Lower leg skin (tissue), 4 donors: Measurements from ENCODE around the gene PIAS4. TPM values are rescaled to one million over a fixed set of nuclear protein-coding genes. Genes with fewer than 3 reads are reported as not detected.
A peak's percentile ranks its signal among the peaks of the same experiment; 100 is the strongest.

Experiments used
- DNase-seq, 2 donors: peaks; one replicate each; pipeline ENCODE4 v3.0.0-alpha.2; 2019; ENCODE audit warnings: low spot score in 2 of 2
- H3K4me3 ChIP-seq: fragments of 200-600 bp; sonication (generic); 2 replicates; pipeline ENCODE4 v1.5.1; 2017; ENCODE audit warnings: mild to moderate bottlenecking, low read depth; ENCODE audit not compliant: poor library complexity, severe bottlenecking
- POLR2A ChIP-seq, 2 donors: fragments of 450-650 bp; IDR thresholded peaks; one replicate each; pipeline ENCODE4 v1.6.1; 2016 to 2017; ENCODE audit warnings: antibody characterized with exemption in 2 of 2, mild to moderate bottlenecking in 1 of 2, moderate library complexity in 1 of 2
- WGBS, 2 donors: methylation state at CpG; one replicate each; pipeline ENCODE4 v1.1.5; 2018; 5-methylcytosine and 5-hydroxymethylcytosine counted together
- intact Hi-C: fragments of 100-400 bp; cut with DNase I; formaldehyde crosslinking; loops from one replicate; pipeline ENCODE4 v1.15.0; 2023; ENCODE audit warnings: low total_unique reads
- total RNA-seq, 4 donors: library from RNA; depleted of rRNA; stranded (reverse); fragments of >200 nt; gene quantifications; one replicate each; pipeline ENCODE4 v1.1.0, GENCODE V29; 2016
- TF ChIP-seq, protein P1 (sequence below), 3 donors: fragments of 450-650 bp; IDR thresholded peaks; one replicate each; pipeline ENCODE4 v1.5.1; 2016; ENCODE audit warnings: antibody characterized with exemption in 3 of 3, mild to moderate bottlenecking in 3 of 3, moderate library complexity in 2 of 3

PIAS4 gene
- total RNA-seq, 4 donors from 2014 or later: 20.8 to 35.1 (median 26.9) TPM

GRCh38 chr19:4057931-4058692, 50.6 kb downstream of the PIAS4 start:
- peak overlapping the region; percentile 0 for H3K4me3 ChIP-seq
- intact Hi-C loops: loop anchor here (5.0 kb wide), 1 partner anchor 1619 kb away; no protein-coding TSS in a partner anchor
- whole genome bisulfite sequencing, 2 donors: 9 to 16% methylated on average over 15 to 18 of the region's 22 CpGs
- TF ChIP-seq POLR2A (IDR thresholded peaks at IDR 0.05): no peak
- TF ChIP-seq, protein P1, sequence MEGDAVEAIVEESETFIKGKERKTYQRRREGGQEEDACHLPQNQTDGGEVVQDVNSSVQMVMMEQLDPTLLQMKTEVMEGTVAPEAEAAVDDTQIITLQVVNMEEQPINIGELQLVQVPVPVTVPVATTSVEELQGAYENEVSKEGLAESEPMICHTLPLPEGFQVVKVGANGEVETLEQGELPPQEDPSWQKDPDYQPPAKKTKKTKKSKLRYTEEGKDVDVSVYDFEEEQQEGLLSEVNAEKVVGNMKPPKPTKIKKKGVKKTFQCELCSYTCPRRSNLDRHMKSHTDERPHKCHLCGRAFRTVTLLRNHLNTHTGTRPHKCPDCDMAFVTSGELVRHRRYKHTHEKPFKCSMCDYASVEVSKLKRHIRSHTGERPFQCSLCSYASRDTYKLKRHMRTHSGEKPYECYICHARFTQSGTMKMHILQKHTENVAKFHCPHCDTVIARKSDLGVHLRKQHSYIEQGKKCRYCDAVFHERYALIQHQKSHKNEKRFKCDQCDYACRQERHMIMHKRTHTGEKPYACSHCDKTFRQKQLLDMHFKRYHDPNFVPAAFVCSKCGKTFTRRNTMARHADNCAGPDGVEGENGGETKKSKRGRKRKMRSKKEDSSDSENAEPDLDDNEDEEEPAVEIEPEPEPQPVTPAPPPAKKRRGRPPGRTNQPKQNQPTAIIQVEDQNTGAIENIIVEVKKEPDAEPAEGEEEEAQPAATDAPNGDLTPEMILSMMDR (IDR thresholded peaks at IDR 0.05): no peak
- DNase-seq: peak; percentile 89 to 98

GRCh38 chr19:4058693-4059452, 51.3 kb downstream of the PIAS4 start:
- peak in 1 of 2 donors; percentile 91 for DNase-seq
- peak overlapping the region; percentile 0 for H3K4me3 ChIP-seq
- 12 to 16% methylated on average over 17 to 28 of the region's 30 CpGs for WGBS, 2 donors
- intact Hi-C loops: loop anchor here (5.0 kb wide), 1 partner anchor 1618 kb away; no protein-coding TSS in a partner anchor
- TF ChIP-seq POLR2A (IDR thresholded peaks at IDR 0.05): no peak
- TF ChIP-seq, protein P1 (IDR thresholded peaks at IDR 0.05): no peak

GRCh38 chr19:4059453-4059871, 51.9 kb downstream of the PIAS4 start:
- no peak for DNase-seq
- intact Hi-C loops: loop anchor here (5.0 kb wide), 1 partner anchor 1618 kb away; no protein-coding TSS in a partner anchor
- TF ChIP-seq, protein P1 (IDR thresholded peaks at IDR 0.05): no peak
- no peak for TF ChIP-seq POLR2A (IDR thresholded peaks at IDR 0.05)
- no peak overlapping the region for H3K4me3 ChIP-seq
- 28 to 35% methylated on average over 16 to 19 of the region's 19 CpGs for WGBS, 2 donors

DNA sequence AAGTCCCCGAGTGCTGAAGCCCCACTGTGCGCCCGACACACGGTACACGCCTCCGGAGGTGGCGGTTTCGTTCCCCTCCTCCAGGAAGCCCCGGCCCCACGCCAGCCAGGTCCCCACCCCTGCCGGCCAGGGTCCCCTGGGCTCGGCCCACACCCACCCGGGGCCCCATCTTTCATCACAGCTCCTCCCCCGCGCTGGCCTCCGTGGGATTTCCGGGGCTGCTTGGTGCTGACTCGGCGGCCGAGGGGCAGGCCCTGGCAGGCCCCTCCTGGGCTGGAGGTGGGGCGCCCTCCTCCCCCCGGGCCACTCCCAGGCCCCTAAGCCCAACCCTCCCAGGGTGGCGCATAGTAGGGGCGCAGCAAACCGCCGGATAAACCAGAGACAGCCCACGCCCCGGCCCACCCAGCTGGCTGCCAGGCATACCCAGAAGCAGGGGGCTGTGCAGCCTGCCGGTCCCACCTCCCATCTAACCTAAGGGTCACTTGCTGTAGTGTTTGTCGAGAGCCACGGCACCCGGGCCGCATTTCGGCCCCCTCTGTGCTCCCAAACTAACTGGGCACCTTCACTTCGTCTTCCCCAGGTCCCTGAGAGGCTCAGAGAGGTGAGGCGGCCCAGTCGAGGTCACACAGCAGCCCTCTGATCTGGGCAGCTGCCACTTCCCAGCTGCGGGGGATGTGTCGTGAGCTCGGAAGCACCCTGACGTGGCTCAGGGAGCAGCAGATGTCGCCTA, 52.5 kb downstream of the PIAS4 start:
- peak; percentile 59 to 96 for DNase-seq
- no peak overlapping the region for H3K4me3 ChIP-seq
- intact Hi-C loops: loop anchor here (5.0 kb wide), 1 partner anchor 1617 kb away; no protein-coding TSS in a partner anchor
- TF ChIP-seq, protein P1 (IDR thresholded peaks at IDR 0.05): no peak
- TF ChIP-seq POLR2A (IDR thresholded peaks at IDR 0.05): no peak
- WGBS, 2 donors: 26 to 40% methylated on average over 25 to 38 of the region's 42 CpGs

- no peak overlapping the region for H3K4me3 ChIP-seq
- TF ChIP-seq, protein P1 (IDR thresholded peaks at IDR 0.05): no peak
- no peak for TF ChIP-seq POLR2A (IDR thresholded peaks at IDR 0.05)
- intact Hi-C loops: no loop called here
- DNase-seq: peak in 1 of 2 donors; percentile 87
- 54 to 62% methylated on average over 7 to 16 of the region's 16 CpGs for WGBS, 2 donors
Observed at GRCh38 chr19:4060621-4061177, 53.2 kb downstream of the PIAS4 start.
